Endothelial cell of umbilical vein (primary cell): ENCODE data around the gene ZNF132. TPM values are rescaled to one million over a fixed set of nuclear protein-coding genes. Genes with fewer than 3 reads are reported as not detected.

Experiments
- BruUV-seq: library from RNA; stranded (reverse); fragments of 400-500 nt; replicated peaks from 2 replicates; lab custom pipeline; 2021; lab: Mats Ljungman, UMichigan
- CTCF ChIA-PET: fragments of 300-600, 350-600 bp; sonication (Branson Sonifier 250); formaldehyde crosslinking; loops from one replicate; lab custom pipeline; 2021; ENCODE audit warnings: antibody characterized with exemption, inconsistent platforms; lab: Charles Lee
- POLR2A ChIA-PET: fragments of 300-600, 350-600 bp; sonication (Branson Sonifier 250); formaldehyde crosslinking; loops from one replicate; lab custom pipeline; 2021; ENCODE audit warnings: antibody characterized with exemption, inconsistent platforms; lab: Charles Lee
- DNase-seq: peaks from one replicate; pipeline ENCODE4 v3.0.0-alpha.2; 2011; ENCODE audit warnings: low read depth, low spot score
- FAIRE-seq: peaks from 2 replicates; lab custom pipeline; 2011; peaks lifted over from hg19 to GRCh38; lab: Jason Lieb, UNC
- H2AFZ ChIP-seq: 2 replicates; pipeline ENCODE4 v1.6.0; 2012; ENCODE audit warnings: low read depth, low read length, control low read depth, inconsistent platforms
- H3K27ac ChIP-seq: 2 replicates; pipeline ENCODE4 v1.5.1; 2011; ENCODE audit warnings: low read depth, mild to moderate bottlenecking, control low read depth, low read length, moderate library complexity; ENCODE audit not compliant: insufficient read depth
- H3K27me3 ChIP-seq, 2 experiments: 2 replicates each; pipeline versions ENCODE4 v1.6.0 to v1.6.1; 2011; ENCODE audit warnings: low read length in 2 of 2, mixed read lengths in 1 of 2; ENCODE audit not compliant: control insufficient read depth in 2 of 2, insufficient read depth in 2 of 2
- H3K36me3 ChIP-seq, 2 experiments: 2 replicates in 1 of 2; 3 replicates in 1 of 2; pipeline ENCODE4 v1.5.1; 2011; ENCODE audit warnings: low read length in 2 of 2, mild to moderate bottlenecking in 1 of 2, moderate library complexity in 1 of 2; ENCODE audit not compliant: control insufficient read depth in 2 of 2, insufficient read depth in 2 of 2; ENCODE audit errors: extremely low read depth in 1 of 2
- H3K4me1 ChIP-seq: 3 replicates; pipeline ENCODE4 v1.5.1; 2011; ENCODE audit warnings: mild to moderate bottlenecking, low read length; ENCODE audit not compliant: control insufficient read depth, insufficient read depth; ENCODE audit errors: extremely low read depth
- H3K4me2 ChIP-seq: 2 replicates; pipeline ENCODE4 v1.6.1; 2011; ENCODE audit warnings: low read length, control low read depth, mixed read lengths; ENCODE audit not compliant: insufficient read depth
- H3K4me3 ChIP-seq, 3 experiments: fragments of 200-600 bp in 1 of 3; sonication (generic), shearing (Covaris generic) in 1 of 3; replicated peaks in 1 of 3; 2 replicates each; pipeline ENCODE4 v1.5.1; 2011 to 2016; ENCODE audit warnings: control low read depth in 3 of 3, low read length in 3 of 3, mild to moderate bottlenecking in 2 of 3, inconsistent platforms in 1 of 3, low read depth in 1 of 3, moderate library complexity in 1 of 3; ENCODE audit not compliant: insufficient read depth in 1 of 3
- H3K79me2 ChIP-seq: 2 replicates; pipeline ENCODE4 v1.6.0; 2012; ENCODE audit warnings: low read length, inconsistent platforms; ENCODE audit not compliant: control insufficient read depth, insufficient read depth
- H3K9ac ChIP-seq: replicated peaks from 2 replicates; pipeline ENCODE3; 2011; ENCODE audit warnings: low read length, control low read depth; ENCODE audit not compliant: insufficient read depth; ENCODE audit errors: extremely low read depth
- H3K9me1 ChIP-seq: replicated peaks from 3 replicates; pipeline ENCODE4 v1.6.0; 2011; ENCODE audit warnings: mild to moderate bottlenecking, low read length; ENCODE audit not compliant: control insufficient read depth, insufficient read depth; ENCODE audit errors: extremely low read depth
- H3K9me3 ChIP-seq: replicated peaks from 2 replicates; pipeline ENCODE4 v1.5.1; 2012; ENCODE audit warnings: low read length, inconsistent platforms; ENCODE audit not compliant: control insufficient read depth, insufficient read depth
- H4K20me1 ChIP-seq: replicated peaks from 2 replicates; pipeline ENCODE3; 2011; ENCODE audit warnings: mild to moderate bottlenecking, low read length; ENCODE audit not compliant: control insufficient read depth, insufficient read depth; ENCODE audit errors: extremely low read depth
- EZH2 ChIP-seq: IDR thresholded peaks from 2 replicates; pipeline ENCODE4 v1.6.1; 2012; ENCODE audit warnings: borderline replicate concordance, low read depth, mild to moderate bottlenecking, moderate library complexity, low read length, inconsistent platforms; ENCODE audit not compliant: severe bottlenecking
- FOS ChIP-seq: IDR thresholded peaks from 2 replicates; pipeline ENCODE4 v1.6.1; 2011; ENCODE audit warnings: mild to moderate bottlenecking, low read length, moderate library complexity, borderline replicate concordance; ENCODE audit not compliant: insufficient read depth
- GATA2 ChIP-seq: IDR thresholded peaks from 2 replicates; pipeline ENCODE4 v1.7.0; 2011; ENCODE audit warnings: low read depth, mild to moderate bottlenecking, moderate library complexity, mixed read lengths, low read length; ENCODE audit not compliant: insufficient read length, insufficient read depth
- JUN ChIP-seq: IDR thresholded peaks from 2 replicates; pipeline ENCODE4 v1.6.1; 2011; ENCODE audit warnings: borderline replicate concordance, low read depth; ENCODE audit not compliant: insufficient read length, insufficient read depth
- MYC ChIP-seq: IDR thresholded peaks from one replicate; pipeline ENCODE4 v1.6.1; 2011; ENCODE audit warnings: mild to moderate bottlenecking, low read depth, low read length
- POLR2A ChIP-seq: IDR thresholded peaks from 2 replicates; pipeline ENCODE4 v1.6.1; 2012; ENCODE audit warnings: low read depth, mild to moderate bottlenecking, control low read depth, low read length
- POLR2AphosphoS5 ChIP-seq: IDR thresholded peaks from 2 replicates; pipeline ENCODE4 v1.6.1; 2012; ENCODE audit warnings: low read depth, mild to moderate bottlenecking, control low read depth, low read length, moderate library complexity; ENCODE audit not compliant: insufficient read depth
- dilution Hi-C: fragments of 300-500 bp; cut with MboI; formaldehyde crosslinking; loops from one replicate; pipeline ENCODE4 v1.15.0; 2019; ENCODE audit warnings: low sequenced_read_pairs; ENCODE audit not compliant: extremely low pct_ligation_motif_present
- intact Hi-C: fragments of 100-400 bp; cut with micrococcal nuclease; formaldehyde crosslinking; loops from one replicate; pipeline ENCODE4 v1.10.0; 2022
- polyA plus RNA-seq, 4 experiments: library from polyadenylated mRNA; depleted of rRNA in 3 of 4; stranded (reverse) in 3 of 4; unstranded in 1 of 4; fragments of >200 nt; gene quantifications; 2 replicates each; pipeline versions ENCODE4 v1.2.1 to v1.2.3, GENCODE V29; 2011 to 2012; ENCODE audit warnings: missing spikeins in 1 of 4
- total RNA-seq: library from RNA; stranded (reverse); gene quantifications from 2 replicates; pipeline ENCODE4 v1.2.3, GENCODE V29; 2021
- TF ChIP-seq, protein P1 (sequence below), 2 donors: IDR thresholded peaks; 1 replicate in 1 of 2; 2 replicates in 1 of 2; pipeline ENCODE4 v1.5.1; 2011; ENCODE audit warnings: low read length in 2 of 2, mild to moderate bottlenecking in 2 of 2, moderate library complexity in 2 of 2, control low read depth in 1 of 2, inconsistent platforms in 1 of 2, low read depth in 1 of 2; ENCODE audit not compliant: insufficient read depth in 1 of 2; ENCODE audit errors: extremely low read depth in 1 of 2
- TF ChIP-seq, protein P2 (sequence below): IDR thresholded peaks from 2 replicates; pipeline ENCODE4 v1.6.1; 2011; ENCODE audit not compliant: insufficient read depth, insufficient read length

The ZNF132 gene
- total and polyA plus RNA-seq, 2 donors (not counting 3 experiments of a cell fraction or from before 2014, with no cell fraction given), result 0.54 to 4.2 TPM

DNA sequence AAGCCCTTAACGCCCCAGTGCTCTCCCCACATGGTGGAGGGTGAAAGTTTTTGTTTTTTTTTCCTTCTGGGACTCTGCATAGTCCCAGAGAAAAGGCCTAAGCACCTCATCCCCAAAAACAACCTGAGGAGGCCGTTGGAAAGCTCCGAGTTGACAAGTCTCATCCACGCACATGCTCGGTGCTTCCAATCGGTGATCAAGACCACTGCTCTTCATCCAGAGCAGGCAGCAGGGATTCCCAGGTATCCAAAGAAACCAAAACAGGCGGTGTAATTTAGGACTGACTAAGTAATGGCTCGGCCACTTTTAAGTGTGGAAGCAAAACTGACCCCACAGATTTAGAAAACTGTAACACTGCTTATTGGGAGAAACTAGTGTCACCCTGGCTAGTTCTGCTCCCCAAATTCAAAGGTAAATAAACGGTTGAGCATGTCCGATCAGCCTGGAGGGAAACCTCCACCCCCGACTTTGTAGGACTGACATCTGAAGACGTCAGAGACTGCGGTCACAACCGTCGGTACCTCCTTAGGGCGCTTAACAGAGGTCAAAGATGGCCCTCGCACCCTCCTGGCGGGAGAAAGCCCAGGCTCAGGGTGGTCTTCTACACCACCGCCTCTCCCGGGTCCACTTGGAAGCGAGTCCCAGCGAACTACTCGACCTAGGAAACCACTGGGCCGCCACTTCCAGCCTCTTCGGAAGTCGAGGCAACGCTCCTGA, 35.2 kb upstream of the ZNF132 start:
- peaks cover 9% of the 10 kb centered on the region for H3K4me1 ChIP-seq
- H3K4me3 ChIP-seq, result peak overlapping the region; percentile 49 to 70 (median 56)
- H3K9me1 ChIP-seq, result no peaks in the 10 kb centered on the region
- ChIA-PET POLR2A (interaction anchor here (0.5 kb wide), 1 partner anchor 14 kb away, joined by 4 read pairs; no protein-coding TSS in a partner anchor), CTCF (interaction anchor here (1.3 to 1.7 kb wide), 2 partner anchors 44 to 59 kb away, joined by 3 to 7 read pairs; partner anchors contain the start of gene ZBTB45)
- H3K27me3 ChIP-seq, result no peaks in the 10 kb centered on the region
- BruUV-seq, result TSS peak; percentile 28
- peak overlapping the region; percentile 47 for H3K9ac ChIP-seq
- dilution Hi-C loops (no loop called here), intact Hi-C loops (loop anchor here (1.0 kb wide), 1 partner anchor 8 kb away; the partner anchor contains the start of gene ZNF324)
- no peaks in the 10 kb centered on the region for H3K79me2 ChIP-seq
- H3K9me3 ChIP-seq, result no peaks in the 10 kb centered on the region
- DNase-seq, result no peak
- H3K36me3 ChIP-seq, result peaks cover 0 to 13% of the 10 kb centered on the region in 2 experiments
- no peaks in the 10 kb centered on the region for H4K20me1 ChIP-seq
- peak overlapping the region; percentile 89 for H2AFZ ChIP-seq
- TF ChIP-seq EZH2 (no peak), GATA2 (no peak), JUN (no peak), MYC (no peak), POLR2A (no peak), FOS (no peak), POLR2AphosphoS5 (no peak)
- TF ChIP-seq, protein P1, sequence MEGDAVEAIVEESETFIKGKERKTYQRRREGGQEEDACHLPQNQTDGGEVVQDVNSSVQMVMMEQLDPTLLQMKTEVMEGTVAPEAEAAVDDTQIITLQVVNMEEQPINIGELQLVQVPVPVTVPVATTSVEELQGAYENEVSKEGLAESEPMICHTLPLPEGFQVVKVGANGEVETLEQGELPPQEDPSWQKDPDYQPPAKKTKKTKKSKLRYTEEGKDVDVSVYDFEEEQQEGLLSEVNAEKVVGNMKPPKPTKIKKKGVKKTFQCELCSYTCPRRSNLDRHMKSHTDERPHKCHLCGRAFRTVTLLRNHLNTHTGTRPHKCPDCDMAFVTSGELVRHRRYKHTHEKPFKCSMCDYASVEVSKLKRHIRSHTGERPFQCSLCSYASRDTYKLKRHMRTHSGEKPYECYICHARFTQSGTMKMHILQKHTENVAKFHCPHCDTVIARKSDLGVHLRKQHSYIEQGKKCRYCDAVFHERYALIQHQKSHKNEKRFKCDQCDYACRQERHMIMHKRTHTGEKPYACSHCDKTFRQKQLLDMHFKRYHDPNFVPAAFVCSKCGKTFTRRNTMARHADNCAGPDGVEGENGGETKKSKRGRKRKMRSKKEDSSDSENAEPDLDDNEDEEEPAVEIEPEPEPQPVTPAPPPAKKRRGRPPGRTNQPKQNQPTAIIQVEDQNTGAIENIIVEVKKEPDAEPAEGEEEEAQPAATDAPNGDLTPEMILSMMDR (IDR thresholded peaks at IDR 0.05; ENCODE audit: extremely low read depth in 1 of 2, insufficient read depth in 1 of 2, low read depth in 1 of 2, low read length in 2 of 2), result no peak
- TF ChIP-seq, protein P2, sequence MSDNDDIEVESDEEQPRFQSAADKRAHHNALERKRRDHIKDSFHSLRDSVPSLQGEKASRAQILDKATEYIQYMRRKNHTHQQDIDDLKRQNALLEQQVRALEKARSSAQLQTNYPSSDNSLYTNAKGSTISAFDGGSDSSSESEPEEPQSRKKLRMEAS, result no peak
- peak overlapping the region; percentile 74 for H3K4me2 ChIP-seq
- no peak for FAIRE-seq
- peak overlapping the region; percentile 73 for H3K27ac ChIP-seq
